ENCODE measurements around the gene AGA.
A peak's percentile ranks its signal among the peaks of the same experiment; 100 is the strongest.

Gene AGA

DNA sequence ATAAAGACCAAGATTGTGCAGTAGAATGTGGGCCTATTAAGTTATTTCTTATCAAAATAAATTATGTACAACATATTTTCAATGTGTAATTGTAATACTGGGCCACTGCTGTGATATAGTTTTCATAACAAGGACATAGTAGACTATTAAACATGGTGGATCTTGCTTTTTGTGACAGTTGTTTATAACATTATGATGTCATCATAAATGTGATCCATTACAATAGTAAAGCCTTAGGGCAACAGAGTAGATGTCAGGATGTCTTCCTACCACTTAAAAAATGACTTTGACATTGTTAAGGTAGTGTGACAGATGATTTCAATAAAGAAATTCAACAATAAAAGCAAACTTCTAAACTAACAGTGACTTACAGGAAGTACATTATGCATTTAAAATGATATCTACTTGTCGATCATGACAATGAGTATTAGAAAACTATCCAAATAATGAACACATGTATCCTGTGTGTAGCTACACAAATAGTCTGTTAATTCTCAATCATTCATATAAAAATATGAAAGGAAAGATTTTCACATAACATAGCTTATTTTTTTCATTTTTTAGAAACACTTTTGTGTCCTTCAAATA lies 5.3 kb upstream of the AGA start:
- DNase-seq (ENCODE audit: low read depth): no peak

DNA sequence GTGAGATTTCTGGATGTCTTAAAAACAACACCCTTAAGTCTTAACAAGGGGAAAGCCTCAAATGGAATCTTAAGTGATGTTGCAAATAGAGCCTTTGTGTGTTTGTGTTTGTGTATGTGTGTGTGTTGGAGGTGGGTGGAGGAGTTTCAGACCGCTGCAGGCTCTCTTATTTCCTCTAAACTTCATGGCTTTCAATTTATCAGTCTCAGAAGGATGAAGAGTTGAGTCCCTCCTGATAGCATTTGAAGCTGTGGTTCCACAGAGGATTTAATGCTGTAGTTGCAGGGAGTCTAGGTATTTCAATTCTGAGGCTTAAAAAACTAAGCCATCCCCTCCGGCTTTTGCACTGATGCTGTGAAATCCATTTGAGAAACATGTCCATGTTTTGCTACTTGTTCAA lies 4.3 kb upstream of the AGA start:
- DNase-seq (ENCODE audit: low read depth): no peak

DNA sequence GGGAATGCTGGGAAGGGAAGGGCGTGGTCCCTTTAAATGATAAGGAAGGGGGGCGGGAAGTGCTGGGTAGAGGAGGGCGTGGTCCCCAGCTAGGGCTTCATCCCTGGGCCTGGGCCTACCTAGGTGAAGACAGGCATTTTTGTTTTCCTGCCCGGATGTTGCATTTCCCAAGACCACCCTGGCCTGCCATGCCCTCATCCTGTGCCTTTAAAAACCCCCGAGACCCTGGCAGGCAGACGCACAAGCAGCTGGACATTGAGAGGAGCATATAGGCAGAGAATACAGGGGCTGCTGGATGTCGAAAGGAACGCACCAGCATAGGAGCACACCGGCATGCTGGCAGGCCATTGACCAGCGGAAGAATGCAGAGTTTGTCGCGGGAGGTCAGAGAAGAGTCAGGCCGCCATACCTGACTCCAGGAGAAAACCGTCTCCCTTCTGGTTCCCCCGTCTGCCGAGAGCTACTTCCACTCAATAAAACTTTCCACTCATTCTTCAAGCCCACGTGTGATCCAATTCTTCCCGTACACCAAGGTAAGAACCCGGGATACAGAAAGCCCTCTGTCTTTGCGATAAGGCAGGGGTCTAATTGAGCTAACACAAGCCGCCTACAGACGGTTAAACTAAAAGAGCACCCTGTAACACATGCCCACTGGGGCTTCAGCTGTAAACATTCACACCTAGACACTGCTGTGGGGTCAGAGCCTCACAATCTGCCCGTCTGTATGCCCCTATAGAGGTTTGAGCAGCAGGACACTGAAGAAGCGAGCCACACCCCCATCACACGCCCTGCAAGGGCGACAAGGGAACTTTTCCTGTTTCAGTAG lies 2.9 kb upstream of the AGA start:
- no peak for DNase-seq (ENCODE audit: low read depth)

DNA sequence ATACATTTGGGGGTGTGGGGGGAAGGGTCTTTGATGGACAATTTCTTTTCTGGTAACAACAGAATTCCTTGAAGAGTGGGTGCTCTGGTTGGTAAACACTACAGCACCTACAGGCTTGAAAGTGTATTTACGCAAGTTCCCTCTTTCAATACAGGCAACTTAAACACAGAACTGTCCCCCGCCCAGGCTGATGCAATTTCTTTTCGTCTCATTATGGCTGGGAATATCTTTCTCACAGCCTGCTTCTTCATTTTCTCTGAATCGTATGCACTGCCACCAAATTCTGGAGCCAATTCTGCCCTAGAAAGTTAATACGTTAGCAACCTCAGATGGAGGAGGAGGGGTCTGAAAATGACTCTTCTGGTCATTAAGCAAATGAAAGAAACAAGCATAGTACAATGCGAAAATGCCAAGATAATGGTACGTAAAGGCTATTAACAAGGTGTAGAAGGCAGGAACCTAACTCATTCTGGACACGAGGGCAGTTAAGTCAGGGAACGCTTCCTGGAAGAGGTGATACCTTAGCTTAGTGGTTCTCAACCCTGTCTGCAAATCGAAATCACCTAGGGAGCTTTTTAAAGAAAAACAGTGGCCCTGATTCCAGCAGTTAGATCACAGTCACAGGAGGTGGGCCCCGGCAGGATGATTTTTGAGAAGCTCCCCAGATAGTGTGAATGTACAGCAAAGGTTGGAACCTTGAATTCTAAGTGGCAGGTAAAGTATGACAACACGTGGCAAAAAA lies 1.0 kb downstream of the AGA start:
- peak; percentile 7 for DNase-seq (ENCODE audit: low read depth)

DNA sequence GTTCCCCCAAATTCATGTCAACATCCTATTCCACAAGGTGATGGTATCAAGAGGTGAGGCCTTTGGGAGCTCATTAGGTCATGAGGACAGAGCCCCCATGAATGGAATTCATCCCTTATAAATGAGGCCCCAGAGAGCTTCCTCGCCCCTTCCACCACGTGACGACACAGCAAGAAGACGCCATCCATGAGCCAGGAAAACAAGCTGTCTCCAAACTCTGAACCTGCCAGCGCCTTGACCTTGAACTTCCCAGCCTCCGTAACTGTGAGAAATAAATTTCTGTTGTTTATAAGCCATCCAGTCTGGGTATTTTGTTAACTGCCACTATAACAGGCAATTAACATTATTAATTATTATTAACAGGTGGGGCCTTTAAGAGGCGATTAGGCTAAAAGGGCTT lies 5.8 kb downstream of the AGA start:
- no peak for DNase-seq (ENCODE audit: low read depth)

DNA sequence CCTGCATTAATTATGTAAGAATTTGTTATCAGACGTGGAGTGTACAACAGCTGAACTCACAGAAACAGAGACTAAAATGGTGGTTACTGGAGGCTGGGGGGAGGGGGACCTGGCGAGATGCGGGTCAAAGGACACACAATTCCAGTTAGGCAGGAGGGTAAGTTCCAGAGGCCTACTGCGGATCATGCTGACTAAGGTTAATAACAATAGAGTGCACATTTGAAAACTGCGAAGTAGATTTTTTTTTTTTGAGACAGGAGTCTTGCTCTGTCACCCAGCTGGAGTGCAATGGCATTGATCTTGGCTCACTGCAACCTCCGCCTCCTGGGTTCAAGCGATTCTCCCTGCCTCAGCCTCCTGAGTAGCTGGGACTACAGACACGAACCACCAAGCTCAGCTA lies 7.6 kb downstream of the AGA start:
- no peak for DNase-seq (ENCODE audit: low read depth)

DNA sequence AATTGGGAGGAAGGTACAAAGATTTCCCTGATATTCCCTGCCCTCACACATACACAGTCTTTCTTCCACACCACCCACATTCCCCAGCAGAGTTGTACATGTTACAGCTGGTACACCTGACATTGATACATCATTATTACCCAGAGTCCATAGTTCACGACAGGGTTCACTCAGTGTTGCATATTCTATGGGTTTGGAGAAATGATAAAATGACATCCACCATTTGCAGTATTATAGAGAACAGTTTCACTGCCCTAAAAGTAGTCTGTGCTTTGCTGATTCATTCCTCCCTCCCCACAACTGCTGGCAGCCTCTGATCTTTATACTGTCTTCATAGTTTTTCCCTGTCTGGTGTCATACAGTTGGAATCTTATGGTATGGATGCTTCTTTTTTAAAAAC lies 15.0 kb downstream of the AGA start:
- DNase-seq (ENCODE audit: low read depth): peak; percentile 39

DNA sequence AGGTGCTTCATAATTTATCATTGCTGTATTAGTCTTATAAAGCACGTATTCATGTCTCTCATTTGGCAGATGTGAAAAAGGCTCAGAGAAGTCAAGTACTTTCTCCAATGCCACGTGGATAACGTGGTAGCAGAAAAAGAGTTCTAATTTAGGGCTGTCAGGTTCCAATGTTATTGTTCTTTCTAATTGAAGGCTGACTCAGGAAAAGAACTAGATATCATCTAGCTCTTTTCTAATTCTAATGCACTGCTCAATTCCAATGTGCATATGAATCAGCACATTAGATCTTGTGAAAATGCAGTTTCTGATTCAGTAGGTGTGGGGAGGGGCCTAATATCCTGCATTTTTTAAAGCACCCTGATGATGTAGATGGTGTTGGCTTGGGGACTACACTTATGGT lies 22.8 kb downstream of the AGA start:
- no peak for DNase-seq (ENCODE audit: low read depth)

DNA sequence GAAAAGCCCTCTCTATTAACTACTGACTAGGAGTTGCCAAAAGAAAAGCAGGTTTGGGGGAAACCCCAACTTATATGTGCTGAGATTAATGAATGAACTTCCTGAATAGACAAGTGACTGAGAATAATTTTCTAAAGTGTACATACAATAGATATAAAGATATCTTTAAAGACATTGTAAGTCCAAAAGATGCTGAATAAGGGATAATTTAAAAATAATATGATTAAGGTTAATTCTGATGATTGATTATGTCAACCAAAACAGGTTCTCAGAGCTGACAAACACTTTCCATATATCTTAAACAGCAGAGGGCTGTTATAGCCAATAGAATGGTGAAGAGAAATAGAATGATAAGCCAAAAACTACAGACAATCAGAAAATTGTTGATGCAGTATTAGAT lies 28.6 kb downstream of the AGA start:
- no peak for DNase-seq (ENCODE audit: low read depth)

DNA sequence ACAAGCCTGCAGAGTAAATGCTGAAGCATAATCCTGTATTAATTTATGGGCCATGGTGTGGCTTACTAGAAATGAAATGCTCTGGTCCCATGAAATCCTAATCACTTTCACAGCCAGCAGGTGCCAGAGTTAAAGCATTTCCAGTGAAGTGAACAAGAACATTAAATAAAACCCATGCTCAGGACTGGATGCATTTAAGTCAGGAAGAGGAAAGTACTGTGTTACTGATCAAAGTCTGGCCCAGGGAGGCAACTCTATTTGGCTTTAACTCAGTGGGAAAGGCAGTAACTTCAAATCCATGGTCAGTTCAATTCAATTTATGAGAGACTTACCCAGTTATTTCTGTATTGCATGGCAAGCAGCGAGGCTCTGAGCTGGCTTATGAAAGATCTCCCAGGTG lies 29.2 kb downstream of the AGA start:
- no peak for DNase-seq (ENCODE audit: low read depth)

DNA sequence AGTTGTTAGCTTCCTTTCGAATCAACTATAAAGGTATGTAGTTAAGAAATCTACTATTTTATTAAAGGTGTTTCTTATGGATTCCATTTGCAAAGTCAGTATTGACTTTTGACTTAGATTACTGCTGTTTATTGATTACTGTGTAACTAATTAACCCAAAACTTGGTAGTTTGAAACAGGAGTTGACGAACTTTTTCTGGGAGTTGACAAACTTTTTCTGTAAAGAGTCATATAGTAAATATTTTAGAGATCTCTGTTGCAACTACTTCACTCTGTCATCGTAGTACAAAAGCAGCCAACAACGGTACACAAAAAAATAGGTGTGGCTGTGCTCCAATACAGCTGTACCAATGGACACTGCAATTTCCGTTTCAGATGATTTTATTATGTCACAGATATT lies 30.2 kb downstream of the AGA start:
- DNase-seq (ENCODE audit: low read depth): no peak

DNA sequence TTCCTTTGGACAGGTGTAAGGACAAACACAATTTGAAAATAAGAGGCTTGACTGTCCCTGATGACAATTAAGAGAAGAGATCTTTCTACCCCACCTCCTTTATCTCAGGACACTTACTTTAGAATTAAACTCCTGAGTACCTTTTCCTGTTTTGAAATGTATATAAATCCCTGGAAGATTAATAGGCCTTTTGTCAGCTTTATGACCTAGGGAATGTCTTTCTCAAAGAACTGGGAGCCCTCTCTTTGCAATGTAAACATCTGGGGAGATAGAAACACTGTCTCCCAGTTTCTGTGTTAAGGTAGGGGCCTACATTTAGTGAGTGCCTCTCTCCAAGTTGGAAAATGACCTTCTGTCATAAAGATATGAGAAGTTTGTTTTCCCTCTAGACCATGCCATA lies 31.7 kb downstream of the AGA start:
- no peak for DNase-seq (ENCODE audit: low read depth)

DNA sequence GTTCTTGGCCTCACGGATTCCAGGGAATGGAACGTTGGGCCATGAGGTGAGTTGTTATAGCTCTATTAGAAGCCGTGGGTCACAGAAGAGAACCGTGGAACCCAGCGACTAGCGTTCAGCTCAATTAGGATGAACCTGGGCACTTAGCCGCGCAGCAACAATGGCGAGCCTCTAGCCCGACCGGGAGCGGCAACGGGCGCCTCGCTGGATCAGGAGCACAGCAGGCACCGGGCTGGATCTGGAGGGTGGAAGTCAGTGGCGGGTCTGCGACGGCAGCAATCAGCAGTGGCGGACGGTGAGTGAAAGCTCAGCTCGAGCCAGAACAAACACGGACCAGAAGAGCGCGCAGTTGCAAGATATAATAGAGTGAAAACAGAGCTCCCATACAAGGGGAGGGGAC lies 34.2 kb downstream of the AGA start:
- no peak for DNase-seq (ENCODE audit: low read depth)

DNA sequence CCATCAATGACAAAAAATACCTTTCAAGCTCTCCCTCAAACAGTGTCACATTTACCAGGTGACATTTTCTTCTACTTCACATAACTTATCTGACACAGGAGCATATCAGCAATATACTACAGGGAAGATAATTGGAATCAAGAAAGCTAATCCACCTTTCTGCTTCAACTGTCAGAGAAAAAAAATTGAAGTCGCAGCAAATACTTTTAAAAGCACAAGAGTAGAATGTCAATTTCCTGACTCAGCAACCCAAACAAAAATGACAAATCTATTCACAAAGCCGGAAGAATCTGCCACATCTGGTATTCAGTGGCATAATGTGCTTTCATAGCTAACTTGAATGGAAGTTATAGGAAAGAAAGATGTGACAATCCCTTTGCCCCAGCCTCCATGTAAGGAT lies 36.7 kb downstream of the AGA start:
- no peak for DNase-seq (ENCODE audit: low read depth)

DNA sequence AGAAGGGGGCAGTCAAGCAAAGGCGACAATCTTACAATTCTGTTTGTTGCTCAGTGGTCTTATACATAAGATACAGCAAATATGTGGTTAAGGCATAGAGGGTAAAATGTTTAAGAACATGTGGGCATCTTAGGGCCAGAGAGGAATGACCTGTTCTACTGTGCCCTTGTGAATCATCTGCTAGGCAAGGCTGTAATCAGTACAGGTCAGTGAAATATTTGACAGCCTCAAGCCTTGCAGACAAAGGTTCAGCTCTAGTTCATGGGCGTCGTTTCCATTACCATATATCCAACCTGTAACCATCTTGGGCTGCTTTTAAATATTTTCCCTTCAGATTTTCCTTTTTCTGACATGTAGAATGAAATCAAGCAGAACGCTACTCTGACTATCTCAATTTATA lies 37.3 kb downstream of the AGA start:
- no peak for DNase-seq (ENCODE audit: low read depth)

DNA sequence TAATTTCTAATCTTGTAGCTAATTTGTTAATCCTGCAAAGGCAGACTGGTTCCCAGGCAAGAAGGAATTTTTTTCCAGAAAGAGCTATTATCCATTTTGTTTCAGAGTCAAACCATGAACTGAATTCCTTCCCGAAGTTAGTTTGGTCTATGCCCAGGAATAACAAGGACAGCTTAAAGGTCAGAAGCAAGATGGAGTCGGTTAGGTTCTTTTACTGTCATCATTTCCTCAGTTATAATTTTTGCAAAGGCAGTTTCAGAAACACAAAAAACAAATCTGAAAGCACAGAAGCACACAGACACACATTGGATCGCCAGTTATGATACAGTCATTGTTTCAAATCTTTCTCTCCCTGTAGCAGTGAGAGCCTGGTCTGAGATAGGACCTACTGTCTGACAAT lies 37.9 kb downstream of the AGA start:
- no peak for DNase-seq (ENCODE audit: low read depth)

DNA sequence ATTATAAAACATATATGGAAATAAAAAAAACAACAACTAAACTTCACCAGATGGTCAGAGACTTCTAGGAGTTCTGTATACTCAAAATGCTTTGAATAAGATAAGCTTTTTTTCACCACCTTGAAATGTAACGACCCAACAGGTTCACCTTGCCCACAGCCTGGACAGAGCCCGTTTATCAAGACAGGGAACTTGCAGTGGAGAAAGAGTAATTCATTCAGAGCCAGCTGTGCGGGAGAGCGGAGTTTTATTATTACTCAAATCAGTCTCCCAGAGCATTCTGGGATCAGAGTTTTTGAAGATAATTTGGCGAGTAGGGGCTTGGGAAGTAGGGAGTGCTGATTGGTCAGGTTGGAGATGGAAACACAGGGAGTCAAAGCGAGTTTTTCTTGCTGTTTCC lies 38.5 kb downstream of the AGA start:
- DNase-seq (ENCODE audit: low read depth): no peak

DNA sequence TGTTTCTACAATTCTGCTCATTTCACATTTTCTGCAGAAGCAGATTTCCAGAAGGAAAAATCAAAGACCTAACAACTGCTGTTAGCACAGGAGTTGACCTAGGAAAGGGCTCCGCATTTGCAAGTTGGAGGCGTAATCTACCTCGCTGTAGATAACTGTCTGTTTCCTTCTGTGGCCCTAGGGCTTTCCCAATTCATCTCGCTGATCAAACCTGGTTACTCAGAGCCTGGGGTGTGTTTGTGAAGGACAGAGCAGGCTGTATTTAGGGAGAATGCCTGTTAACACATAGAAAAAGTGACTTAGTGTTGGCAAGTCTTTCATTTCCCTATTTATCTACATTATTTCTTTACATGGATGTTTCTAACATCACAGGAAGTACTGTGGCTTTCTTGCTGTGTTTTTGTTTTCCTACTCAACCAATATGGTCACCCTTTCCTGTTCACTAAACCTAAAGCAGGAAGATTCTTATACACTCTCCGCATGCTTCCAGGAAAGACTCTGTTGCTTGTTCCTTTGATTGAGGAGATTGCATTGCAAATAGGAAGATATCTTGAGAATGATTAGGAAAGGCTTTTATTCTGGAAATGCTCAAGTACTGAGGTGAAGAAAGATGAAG lies 40.5 kb downstream of the AGA start:
- no peak for DNase-seq (ENCODE audit: low read depth)

DNA sequence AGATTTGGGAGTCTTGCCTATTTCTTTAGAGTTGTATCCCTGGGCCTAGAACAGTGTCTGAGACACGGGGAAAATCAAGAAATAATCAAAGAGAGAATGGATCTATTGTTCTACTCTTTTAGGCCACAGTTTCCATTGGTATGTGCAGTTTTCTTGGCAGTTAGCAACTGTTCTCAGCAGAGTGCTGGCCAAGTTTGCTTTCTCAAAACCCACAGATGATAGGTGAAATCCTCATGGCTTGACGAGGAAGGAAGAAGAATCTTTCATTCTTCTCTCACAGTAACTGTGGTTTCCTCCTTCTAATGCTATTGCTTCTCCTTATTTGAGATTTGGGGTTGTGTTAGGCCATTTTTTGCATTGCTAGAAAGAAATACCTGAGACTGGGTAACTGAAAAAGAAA lies 42.2 kb downstream of the AGA start:
- no peak for DNase-seq (ENCODE audit: low read depth)

DNA sequence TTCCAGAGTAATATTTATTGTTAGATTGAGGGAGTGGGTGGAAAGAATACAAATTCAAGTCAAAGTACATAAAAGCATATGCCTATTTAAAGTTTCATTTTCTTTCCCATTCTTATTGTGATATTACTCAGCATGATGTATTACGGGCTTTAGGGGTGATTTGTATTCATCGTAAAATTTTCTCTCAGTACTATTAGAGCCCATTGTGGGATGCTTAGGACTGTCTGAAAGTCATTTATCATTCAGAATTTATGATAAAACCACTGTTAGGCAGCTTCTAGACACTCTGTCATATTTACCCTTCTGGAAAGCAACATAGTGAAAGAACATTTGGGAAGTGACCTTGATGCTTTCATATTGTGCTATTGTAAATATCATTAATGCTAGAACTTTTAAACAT lies 45.9 kb downstream of the AGA start:
- DNase-seq (ENCODE audit: low read depth): no peak

DNA sequence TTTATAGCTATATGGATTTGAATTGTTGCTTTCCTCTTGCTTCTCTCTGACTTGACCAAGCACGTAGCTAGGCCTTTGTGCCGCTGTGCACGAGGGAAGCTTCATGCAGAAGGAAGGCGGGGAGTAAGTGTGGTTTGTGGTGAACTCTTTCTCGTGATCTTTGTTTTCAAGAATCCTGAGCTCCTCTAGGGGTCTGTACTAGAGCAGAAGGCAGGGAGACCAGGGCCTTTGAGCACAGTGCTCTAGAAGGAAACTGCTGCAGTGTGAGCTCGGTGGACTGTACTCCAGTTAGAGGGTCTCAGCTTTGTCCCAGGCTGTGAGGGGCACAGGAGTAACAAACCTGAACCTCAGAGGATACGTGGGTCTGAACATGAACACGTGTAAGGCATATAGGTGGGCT lies 49.0 kb downstream of the AGA start:
- no peak for DNase-seq (ENCODE audit: low read depth)

DNA sequence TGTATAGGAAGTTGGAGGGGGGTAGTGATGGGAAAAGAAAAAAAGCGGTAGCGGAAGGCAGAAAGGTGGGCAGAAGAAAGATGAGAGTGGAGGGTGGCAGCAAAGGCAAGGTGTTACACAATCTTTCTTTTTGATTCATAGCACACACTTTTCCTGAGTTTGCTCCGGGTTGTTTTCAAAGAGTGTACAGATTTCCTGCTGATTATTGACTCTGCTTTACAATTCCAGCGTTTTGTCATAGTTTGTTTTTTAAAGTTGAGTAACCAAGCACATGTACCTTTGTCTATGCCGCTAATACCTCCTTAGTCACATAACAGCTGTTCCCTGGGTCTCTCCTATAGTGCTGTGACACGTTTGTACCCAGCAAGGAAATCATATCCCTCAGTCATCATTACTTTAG lies 50.3 kb downstream of the AGA start:
- no peak for DNase-seq (ENCODE audit: low read depth)

DNA sequence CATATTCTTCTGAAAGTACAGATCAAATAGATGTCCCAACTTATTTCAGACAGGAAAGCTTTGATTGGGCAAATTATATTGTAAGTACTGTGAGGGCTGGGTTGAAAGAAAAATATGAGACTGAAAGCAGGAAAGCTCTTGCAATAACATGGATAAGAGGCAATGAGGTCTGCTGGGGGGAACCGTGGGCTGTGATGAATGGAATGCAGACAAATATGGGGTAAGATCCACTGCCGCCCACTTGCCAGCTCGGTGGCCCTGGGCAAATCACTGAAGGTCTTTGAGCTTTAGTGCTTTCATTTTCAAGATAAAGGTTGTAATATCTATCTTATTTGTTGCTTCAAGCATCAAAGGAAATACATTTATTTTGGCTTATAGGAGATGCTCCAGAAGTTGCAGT lies 51.0 kb downstream of the AGA start:
- DNase-seq (ENCODE audit: low read depth): peak; percentile 12

Measured in iris pigment epithelial cell (primary cell).